ENCODE measurements around the gene RBL1. TPM values are rescaled to one million over a fixed set of nuclear protein-coding genes. Genes with fewer than 3 reads are reported as not detected.
"Not testable (repeated sequence)": the region's sequence is repeated elsewhere in the genome, so short reads cannot be mapped to it uniquely, and the experiment has no call there.

Gene RBL1
- total RNA-seq, 4 donors from 2014 or later: 4.4 to 9.0 (median 6.4) TPM

GRCh38 chr20:37133952-37134351 is 38.2 kb upstream of the RBL1 start:
- Histone ChIP-seq H3K36me3 (peaks cover 0 to 12% of the 10 kb centered on the region in 2 donors), H3K27me3 (no peaks in the 10 kb centered on the region), H3K4me1 (no peaks in the 10 kb centered on the region), H3K27ac (no peak overlapping the region), H3K4me3 (no peak overlapping the region), H3K9me3 (no peaks in the 10 kb centered on the region)
- TF ChIP-seq POLR2A (IDR thresholded peaks at IDR 0.05) (no peak), POLR2AphosphoS5 (IDR thresholded peaks at IDR 0.05) (no peak), CTCF (IDR thresholded peaks at IDR 0.05) (no peak), EP300 (IDR thresholded peaks at IDR 0.05) (no peak)
- no peak for ATAC-seq
- WGBS, 2 donors (ENCODE audit: low coverage in 1 of 2): 70 to 86% methylated on average over 2 of the region's 2 CpGs

GRCh38 chr20:37131486-37131885 is 35.7 kb upstream of the RBL1 start:
- TF ChIP-seq POLR2AphosphoS5 (IDR thresholded peaks at IDR 0.05) (no peak), EP300 (IDR thresholded peaks at IDR 0.05) (no peak), POLR2A (IDR thresholded peaks at IDR 0.05) (no peak), CTCF (IDR thresholded peaks at IDR 0.05) (no peak)

GRCh38 chr20:37128803-37129202 is 33.0 kb upstream of the RBL1 start:
- Histone ChIP-seq H3K27ac (no peak overlapping the region), H3K36me3 (no peaks in the 10 kb centered on the region), H3K4me1 (no peaks in the 10 kb centered on the region), H3K27me3 (no peaks in the 10 kb centered on the region), H3K9me3 (no peaks in the 10 kb centered on the region), H3K4me3 (no peak overlapping the region)
- WGBS, 2 donors (ENCODE audit: low coverage in 1 of 2): 69 to 83% methylated on average over 3 of the region's 3 CpGs
- TF ChIP-seq CTCF (IDR thresholded peaks at IDR 0.05): no peak
- no peak for TF ChIP-seq POLR2A (IDR thresholded peaks at IDR 0.05)
- no peak for TF ChIP-seq POLR2AphosphoS5 (IDR thresholded peaks at IDR 0.05)
- ATAC-seq: no peak

More at GRCh38 chr20:37131486-37131885, 35.7 kb upstream of the RBL1 start:
- Histone ChIP-seq H3K27me3 (no peaks in the 10 kb centered on the region), H3K4me3 (no peak overlapping the region), H3K9me3 (no peaks in the 10 kb centered on the region), H3K4me1 (no peaks in the 10 kb centered on the region), H3K36me3 (no peaks in the 10 kb centered on the region), H3K27ac (no peak overlapping the region)
- WGBS, 2 donors (ENCODE audit: low coverage in 1 of 2): 73 to 86% methylated on average over 3 of the region's 3 CpGs
- ATAC-seq: no peak

- no CpG with 5 or more reads among the region's 30 CpGs for WGBS, 2 donors (ENCODE audit: low coverage in 1 of 2)
- not testable (repeated sequence) for H3K4me3 ChIP-seq, H3K9me3 ChIP-seq, ATAC-seq, H3K36me3 ChIP-seq, H3K27ac ChIP-seq, H3K4me1 ChIP-seq, H3K27me3 ChIP-seq
These were observed 30.5 kb upstream of the RBL1 start for GRCh38 chr20:37126290-37126689.

GRCh38 chr20:37123441-37123840 is 27.6 kb upstream of the RBL1 start:
- TF ChIP-seq POLR2AphosphoS5 (IDR thresholded peaks at IDR 0.05): no peak
- no peak for TF ChIP-seq CTCF (IDR thresholded peaks at IDR 0.05)
- no peak for TF ChIP-seq POLR2A (IDR thresholded peaks at IDR 0.05)
- TF ChIP-seq EP300 (IDR thresholded peaks at IDR 0.05): no peak
- Histone ChIP-seq H3K4me1 (no peaks in the 10 kb centered on the region), H3K36me3 (peaks cover 0 to 4% of the 10 kb centered on the region in 2 donors), H3K9me3 (no peaks in the 10 kb centered on the region), H3K27me3 (no peaks in the 10 kb centered on the region), H3K27ac (no peak overlapping the region), H3K4me3 (no peak overlapping the region)
- ATAC-seq: no peak
- 85 to 86% methylated on average over 4 of the region's 6 CpGs for WGBS, 2 donors (ENCODE audit: low coverage in 1 of 2)

Measured in gastroesophageal sphincter (tissue), 4 donors.